HepG2 (cell line): ENCODE measurements around the gene MGMT. TPM values are rescaled to one million over a fixed set of nuclear protein-coding genes. Genes with fewer than 3 reads are reported as not detected.

Source experiments
- ATAC-seq: fragments of 200-7000 bp; cut with Tn5 transposase; 3 replicates; pipeline ENCODE4 v1.9.1; 2020; ENCODE audit warnings: mild to moderate bottlenecking, moderate library complexity
- BruUV-seq: library from RNA; stranded (reverse); fragments of 400-500 nt; replicated peaks from 2 replicates; lab custom pipeline; 2021; lab: Mats Ljungman, UMichigan
- CTCF ChIA-PET: fragments of 300-600 bp; formaldehyde crosslinking; extraction: SDS; loops from one replicate; lab custom pipeline; 2021; ENCODE audit warnings: low total read pairs, inconsistent platforms, low intra/inter-chr PET ratio; lab: Yijun Ruan, JAX
- POLR2A ChIA-PET: fragments of 350-600 bp; sonication (Branson Sonifier 250); formaldehyde crosslinking; loops from one replicate; lab custom pipeline; 2020; ENCODE audit warnings: antibody characterized with exemption, inconsistent platforms; lab: Yijun Ruan, JAX
- DNase-seq: peaks from one replicate; pipeline ENCODE4 v3.0.0-alpha.2; 2015; ENCODE audit warnings: low spot score
- FAIRE-seq: peaks from 3 replicates; lab custom pipeline; 2011; peaks lifted over from hg19 to GRCh38; lab: Jason Lieb, UNC
- H2AFZ ChIP-seq: one replicate; pipeline ENCODE4 v1.6.1; 2011; ENCODE audit warnings: low read length, inconsistent platforms
- H3K27ac ChIP-seq: fragments of 300-600 bp; 3 replicates; pipeline ENCODE4 v1.8.0; 2011; ENCODE audit warnings: mixed run types, mild to moderate bottlenecking, mixed read lengths, low read length, inconsistent platforms; ENCODE audit not compliant: insufficient read depth; ENCODE audit errors: extremely low read length
- H3K27me3 ChIP-seq, 2 experiments: fragments of 200-600 bp in 1 of 2; 2 replicates in 1 of 2; 3 replicates in 1 of 2; pipeline versions ENCODE4 v1.6.0 to v1.8.0; 2011; ENCODE audit warnings: low read length in 2 of 2, mild to moderate bottlenecking in 2 of 2, moderate library complexity in 2 of 2, inconsistent platforms in 1 of 2; ENCODE audit not compliant: insufficient read depth in 2 of 2, control insufficient read depth in 1 of 2
- H3K36me3 ChIP-seq, 2 experiments: fragments of 200-600 bp in 1 of 2; replicated peaks in 1 of 2; 2 replicates in 1 of 2; 3 replicates in 1 of 2; pipeline versions ENCODE4 v1.5.1 to v1.8.0; 2011; ENCODE audit warnings: low read length in 2 of 2, inconsistent platforms in 1 of 2; ENCODE audit not compliant: insufficient read depth in 2 of 2, control insufficient read depth in 1 of 2
- H3K4me1 ChIP-seq: 2 replicates; pipeline ENCODE4 v1.5.1; 2012; ENCODE audit warnings: low read length, inconsistent platforms; ENCODE audit not compliant: insufficient read depth
- H3K4me2 ChIP-seq: 2 replicates; pipeline ENCODE4 v1.6.0; 2011; ENCODE audit warnings: low read depth, low read length, inconsistent platforms
- H3K4me3 ChIP-seq, 3 experiments: fragments of 200-600 bp in 1 of 3; sonication (generic), shearing (Covaris generic) in 1 of 3; replicated peaks in 1 of 3; 2 replicates each; pipeline ENCODE4 v1.5.1; 2011 to 2016; ENCODE audit warnings: low read length in 3 of 3, inconsistent platforms in 2 of 3, low read depth in 2 of 3, mild to moderate bottlenecking in 2 of 3, control low read depth in 1 of 3, mixed read lengths in 1 of 3; ENCODE audit not compliant: insufficient read depth in 1 of 3
- H3K79me2 ChIP-seq: one replicate; pipeline ENCODE4 v1.6.1; 2011; ENCODE audit warnings: low read length, inconsistent platforms; ENCODE audit not compliant: insufficient read depth
- H3K9ac ChIP-seq: 2 replicates; pipeline ENCODE4 v1.6.0; 2011; ENCODE audit warnings: mild to moderate bottlenecking, low read depth, low read length, inconsistent platforms; ENCODE audit not compliant: insufficient read depth
- H3K9me3 ChIP-seq: 2 replicates; pipeline ENCODE4 v1.5.1; 2012; ENCODE audit warnings: mild to moderate bottlenecking, low read length
- H4K20me1 ChIP-seq: 2 replicates; pipeline ENCODE4 v1.6.0; 2011; ENCODE audit warnings: inconsistent platforms, mild to moderate bottlenecking, low read length, moderate library complexity; ENCODE audit not compliant: insufficient read depth
- HNRNPK ChIP-seq: fragments of 200-400 bp; formaldehyde crosslinking; IDR thresholded peaks from 2 replicates; pipeline ENCODE4 v1.6.1; 2018; ENCODE audit warnings: low read length, low read depth, moderate library complexity, mild to moderate bottlenecking; ENCODE audit not compliant: poor library complexity, severe bottlenecking
- MYNN ChIP-seq: sonication (generic); formaldehyde crosslinking; IDR thresholded peaks from 2 replicates; pipeline ENCODE4 v1.4.0; 2020; ENCODE audit warnings: mild to moderate bottlenecking, low read depth, missing genetic modification reagents
- PCBP1 ChIP-seq: fragments of 200-400 bp; formaldehyde crosslinking; IDR thresholded peaks from 2 replicates; pipeline ENCODE4 v1.6.1; 2017; ENCODE audit warnings: mild to moderate bottlenecking, low read depth, low read length, borderline replicate concordance
- SRF ChIP-seq: IDR thresholded peaks from 2 replicates; pipeline ENCODE4 v1.6.1; 2011; ENCODE audit warnings: mild to moderate bottlenecking, low read depth, low read length, moderate library complexity
- YEATS2 ChIP-seq: sonication (generic); formaldehyde crosslinking; IDR thresholded peaks from 2 replicates; pipeline ENCODE4 v1.4.0; 2020; ENCODE audit warnings: missing genetic modification reagents, borderline replicate concordance
- ZNF230 ChIP-seq: sonication (generic); formaldehyde crosslinking; IDR thresholded peaks from 2 replicates; pipeline ENCODE4 v1.4.0; 2020; ENCODE audit warnings: mild to moderate bottlenecking, missing genetic modification reagents
- ZNF761 ChIP-seq: sonication (generic); formaldehyde crosslinking; conservative IDR thresholded peaks from 2 replicates; pipeline ENCODE4 v1.4.0; 2020; ENCODE audit warnings: mild to moderate bottlenecking, missing genetic modification reagents
- WGBS: methylation state at CpG from one replicate; pipeline ENCODE4 v1.1.6; 2017; ENCODE audit warnings: low lambda C conversion rate; 5-methylcytosine and 5-hydroxymethylcytosine counted together
- in situ Hi-C: cut with HindIII; loops from 2 replicates; pipeline ENCODE4 v1.10.0; 2017; ENCODE audit warnings: low pct_unique_long_range_greater_than_20kb; ENCODE audit not compliant: extremely low pct_ligation_motif_present
- intact Hi-C: fragments of 100-400 bp; cut with micrococcal nuclease; formaldehyde crosslinking; loops from one replicate; pipeline ENCODE4 v1.10.0; 2022; ENCODE audit not compliant: unreplicated experiment
- polyA plus RNA-seq, 8 experiments: library from polyadenylated mRNA; depleted of rRNA in 3 of 8; stranded (reverse) in 7 of 8; unstranded in 1 of 8; fragments of >200 nt; fragmentation: Illumina TruSeq in 4 of 8; extraction: Trizol in 4 of 8; gene quantifications; 2 replicates each; pipeline versions ENCODE4 v1.2.1 to v1.2.3, GENCODE V29; 2011 to 2016; ENCODE audit warnings: low read depth in 4 of 8, missing spikeins in 1 of 8, mixed read lengths in 1 of 8; ENCODE audit not compliant: insufficient read depth in 1 of 8
- total RNA-seq, 5 experiments: library from RNA; depleted of rRNA; stranded (reverse); fragments of >200 nt; fragmentation: Illumina TruSeq; extraction: Trizol; gene quantifications; 2 replicates each; pipeline ENCODE4 v1.2.3, GENCODE V29; 2016; ENCODE audit warnings: low read depth in 1 of 5
- TF ChIP-seq, protein P1 (sequence below), 2 experiments: IDR thresholded peaks; 2 replicates each; pipeline ENCODE4 v1.6.1; 2011 to 2012; ENCODE audit warnings: low read length in 2 of 2, borderline replicate concordance in 1 of 2, low read depth in 1 of 2, mild to moderate bottlenecking in 1 of 2, moderate library complexity in 1 of 2

The MGMT gene
- total and polyA plus RNA-seq, 2 of the 13 experiments (the other 11 are each of a cell fraction or from before 2014, with no cell fraction given): 12.0 to 19.5 TPM

DNA sequence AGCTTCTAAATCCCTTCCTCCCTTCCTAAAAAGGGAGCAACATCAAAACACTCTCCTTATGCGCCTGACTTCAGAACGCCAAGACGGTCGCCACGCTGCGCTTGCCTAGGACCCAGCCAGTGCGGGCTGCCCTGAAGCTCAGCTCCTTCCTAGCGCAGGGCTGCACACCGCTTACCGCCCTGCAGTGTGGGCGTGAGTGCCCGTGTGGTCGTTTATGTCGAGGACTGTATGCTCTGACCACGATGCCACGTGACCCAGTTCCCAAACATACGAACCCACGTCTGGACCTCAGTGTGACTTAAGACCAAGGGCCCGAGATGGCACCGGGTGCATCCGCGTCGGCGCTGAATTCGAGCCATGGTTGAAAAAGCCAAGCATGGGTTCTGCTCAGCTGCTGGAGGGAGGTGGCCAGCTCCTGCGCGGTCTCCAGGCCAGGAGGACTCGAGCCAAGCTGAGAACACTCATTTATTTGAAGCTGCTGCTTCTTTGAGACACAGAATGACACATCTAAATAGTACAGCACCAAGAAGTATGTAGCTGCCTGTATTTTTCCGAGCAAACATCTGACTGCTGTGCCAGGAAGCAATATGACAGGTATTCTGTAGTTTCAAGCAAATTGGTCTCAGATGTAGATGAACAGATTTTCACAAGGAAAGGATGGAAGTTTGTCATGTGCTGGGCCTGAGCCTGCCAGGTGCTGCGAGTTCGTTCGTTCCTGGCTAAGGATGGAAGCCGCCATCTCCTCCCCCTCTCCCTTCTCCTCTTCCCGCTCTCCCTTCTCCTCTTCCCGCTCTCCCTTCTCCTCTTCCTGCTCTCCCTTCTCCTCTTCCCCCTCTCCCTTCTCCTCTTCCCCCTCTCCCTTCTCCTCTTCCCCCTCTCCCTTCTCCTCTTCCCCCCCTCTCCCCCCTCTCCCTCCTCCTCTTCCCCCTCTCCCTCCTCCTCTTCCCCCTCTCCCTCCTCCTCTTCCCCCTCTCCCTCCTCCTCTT is 312.4 kb downstream of the MGMT start:
- H3K4me3 ChIP-seq: no peak overlapping the region
- H3K9ac ChIP-seq: no peak overlapping the region
- POLR2A ChIA-PET: no interaction called here
- H3K4me2 ChIP-seq: no peak overlapping the region
- H3K27ac ChIP-seq: no peak overlapping the region
- no TSS peak for BruUV-seq
- in situ Hi-C loops: no loop called here
- ATAC-seq: no peak
- no peaks in the 10 kb centered on the region for H4K20me1 ChIP-seq
- H2AFZ ChIP-seq: no peak overlapping the region
- intact Hi-C loops: no loop called here
- peaks cover 7% of the 10 kb centered on the region; the same call in 1 of the 2 replicates for H3K4me1 ChIP-seq
- no peak for TF ChIP-seq SRF
- peak; percentile 80 for TF ChIP-seq HNRNPK
- peak; percentile 57; the same call in 1 of the 2 replicates for TF ChIP-seq PCBP1
- no peak for TF ChIP-seq YEATS2 (CRISPR knock-in tag)
- TF ChIP-seq, protein P1, sequence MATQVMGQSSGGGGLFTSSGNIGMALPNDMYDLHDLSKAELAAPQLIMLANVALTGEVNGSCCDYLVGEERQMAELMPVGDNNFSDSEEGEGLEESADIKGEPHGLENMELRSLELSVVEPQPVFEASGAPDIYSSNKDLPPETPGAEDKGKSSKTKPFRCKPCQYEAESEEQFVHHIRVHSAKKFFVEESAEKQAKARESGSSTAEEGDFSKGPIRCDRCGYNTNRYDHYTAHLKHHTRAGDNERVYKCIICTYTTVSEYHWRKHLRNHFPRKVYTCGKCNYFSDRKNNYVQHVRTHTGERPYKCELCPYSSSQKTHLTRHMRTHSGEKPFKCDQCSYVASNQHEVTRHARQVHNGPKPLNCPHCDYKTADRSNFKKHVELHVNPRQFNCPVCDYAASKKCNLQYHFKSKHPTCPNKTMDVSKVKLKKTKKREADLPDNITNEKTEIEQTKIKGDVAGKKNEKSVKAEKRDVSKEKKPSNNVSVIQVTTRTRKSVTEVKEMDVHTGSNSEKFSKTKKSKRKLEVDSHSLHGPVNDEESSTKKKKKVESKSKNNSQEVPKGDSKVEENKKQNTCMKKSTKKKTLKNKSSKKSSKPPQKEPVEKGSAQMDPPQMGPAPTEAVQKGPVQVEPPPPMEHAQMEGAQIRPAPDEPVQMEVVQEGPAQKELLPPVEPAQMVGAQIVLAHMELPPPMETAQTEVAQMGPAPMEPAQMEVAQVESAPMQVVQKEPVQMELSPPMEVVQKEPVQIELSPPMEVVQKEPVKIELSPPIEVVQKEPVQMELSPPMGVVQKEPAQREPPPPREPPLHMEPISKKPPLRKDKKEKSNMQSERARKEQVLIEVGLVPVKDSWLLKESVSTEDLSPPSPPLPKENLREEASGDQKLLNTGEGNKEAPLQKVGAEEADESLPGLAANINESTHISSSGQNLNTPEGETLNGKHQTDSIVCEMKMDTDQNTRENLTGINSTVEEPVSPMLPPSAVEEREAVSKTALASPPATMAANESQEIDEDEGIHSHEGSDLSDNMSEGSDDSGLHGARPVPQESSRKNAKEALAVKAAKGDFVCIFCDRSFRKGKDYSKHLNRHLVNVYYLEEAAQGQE (IDR thresholded peaks at IDR 0.05; ENCODE audit: borderline replicate concordance in 1 of 2, low read depth in 1 of 2, low read length in 2 of 2): no peak
- TF ChIP-seq MYNN (CRISPR knock-in tag): no peak
- TF ChIP-seq ZNF761 (CRISPR knock-in tag): no peak
- TF ChIP-seq ZNF230 (CRISPR knock-in tag): no peak
- no peaks in the 10 kb centered on the region for H3K79me2 ChIP-seq
- no peaks in the 10 kb centered on the region for H3K27me3 ChIP-seq
- CTCF ChIA-PET: no interaction called here
- no peaks in the 10 kb centered on the region for H3K9me3 ChIP-seq
- no peaks in the 10 kb centered on the region for H3K36me3 ChIP-seq
- no peak for FAIRE-seq
- DNase-seq: no peak
- 82% methylated on average over 33 of the region's 35 CpGs for WGBS
